Natural killer cell (primary cell): ENCODE data around the gene PTMA. TPM values are rescaled to one million over a fixed set of nuclear protein-coding genes. Genes with fewer than 3 reads are reported as not detected.
A peak's percentile ranks its signal among the peaks of the same experiment; 100 is the strongest.

Experiments
- ATAC-seq, 3 donors: fragments of 150-1000 bp in 2 of 3; fragments of 200-7000 bp in 1 of 3; cut with Tn5 transposase; 1 replicate in 1 of 3; 2 replicates in 2 of 3; pipeline ENCODE4 v1.10.0; 2021; ENCODE audit warnings: mild to moderate bottlenecking in 2 of 3, moderate library complexity in 2 of 3
- DNase-seq, 2 donors: peaks; one replicate each; pipeline versions ENCODE4 v3.0.0 to v3.0.0-alpha.2; 2013 to 2021; ENCODE audit warnings: mixed read lengths in 1 of 2
- H3K27ac ChIP-seq: one replicate; pipeline ENCODE4 v1.5.1; 2013; ENCODE audit warnings: mild to moderate bottlenecking, low read length
- H3K27me3 ChIP-seq: one replicate; pipeline ENCODE4 v1.6.1; 2013; ENCODE audit warnings: low read length; ENCODE audit not compliant: control insufficient read depth, insufficient read depth
- H3K36me3 ChIP-seq: one replicate; pipeline ENCODE4 v1.6.1; 2013; ENCODE audit warnings: low read length; ENCODE audit not compliant: control insufficient read depth, insufficient read depth
- H3K4me1 ChIP-seq: one replicate; pipeline ENCODE4 v1.6.1; 2013; ENCODE audit warnings: low read length; ENCODE audit not compliant: control insufficient read depth, insufficient read depth
- H3K4me3 ChIP-seq: one replicate; pipeline ENCODE4 v1.5.1; 2013; ENCODE audit warnings: low read length
- H3K9me3 ChIP-seq: one replicate; pipeline ENCODE4 v1.6.1; 2013; ENCODE audit warnings: low read length; ENCODE audit not compliant: control insufficient read depth, insufficient read depth
- H3K27ac Mint-ChIP-seq, 2 donors: one replicate each; pipeline ENCODE4 v1.8.0; 2022; ENCODE audit warnings: mild to moderate bottlenecking in 2 of 2, mixed read lengths in 2 of 2, moderate library complexity in 1 of 2
- H3K27me3 Mint-ChIP-seq, 2 donors: one replicate each; pipeline ENCODE4 v1.8.0; 2022; ENCODE audit warnings: low read depth in 2 of 2, mixed read lengths in 2 of 2
- H3K36me3 Mint-ChIP-seq: one replicate; pipeline ENCODE4 v1.8.0; 2022; ENCODE audit warnings: mixed read lengths
- H3K4me1 Mint-ChIP-seq, 2 donors: one replicate each; pipeline ENCODE4 v1.8.0; 2022; ENCODE audit warnings: mixed read lengths in 2 of 2
- H3K4me3 Mint-ChIP-seq: one replicate; pipeline ENCODE4 v1.8.0; 2022; ENCODE audit warnings: mild to moderate bottlenecking, moderate library complexity, mixed read lengths
- H3K9me3 Mint-ChIP-seq, 2 donors: one replicate each; pipeline ENCODE4 v1.8.0; 2022; ENCODE audit warnings: mixed read lengths in 2 of 2
- CTCF ChIP-seq: fragments of 200-600 bp; IDR thresholded peaks from one replicate; pipeline ENCODE4 v1.8.0; 2022; ENCODE audit warnings: antibody characterized with exemption
- WGBS: methylation state at CpG from one replicate; pipeline ENCODE4 v1.1.7; 2013; ENCODE audit warnings: missing lambda C conversion rate; ENCODE audit not compliant: insufficient coverage; 5-methylcytosine and 5-hydroxymethylcytosine counted together
- intact Hi-C: fragments of 100-400 bp; cut with micrococcal nuclease; formaldehyde crosslinking; loops from one replicate; pipeline ENCODE4 v1.14.2; 2022
- total RNA-seq, 4 donors: library from RNA; stranded (reverse); fragments of 120-200 nt in 1 of 4; gene quantifications; one replicate each; pipeline versions ENCODE4 v1.2.3 to v1.2.4, GENCODE V29; 2013 to 2022

PTMA gene
- total RNA-seq, 3 donors from 2014 or later (not counting 1 experiment from before 2014, with no cell fraction given) = 1,245 to 1,643 (median 1,314) TPM

DNA sequence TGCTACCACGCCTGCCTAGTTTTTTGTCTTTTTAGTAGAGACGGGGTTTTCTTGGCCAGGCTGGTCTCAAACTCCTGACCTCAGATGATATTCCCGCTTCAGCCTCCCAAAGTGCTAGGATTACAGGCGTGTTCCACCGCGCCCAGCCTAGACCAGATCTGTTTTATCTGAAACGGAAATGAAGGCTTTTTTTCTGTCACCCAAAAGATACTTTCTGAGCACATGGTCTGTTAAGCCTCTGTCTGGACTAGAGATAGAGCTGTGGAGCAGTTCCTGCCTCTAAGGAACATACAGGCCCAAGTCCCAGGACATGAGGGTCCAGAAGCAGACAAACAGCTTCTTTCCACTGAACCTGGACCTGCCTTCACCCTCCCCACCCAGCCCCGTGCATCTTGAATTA, 43.6 kb upstream of the PTMA start:
- H3K36me3 ChIP-seq = no peaks in the 10 kb centered on the region
- Mint-ChIP-seq H3K4me3 (no peak overlapping the region), H3K36me3 (no peaks in the 10 kb centered on the region), H3K9me3 (no peaks in the 10 kb centered on the region), H3K27ac (no peak overlapping the region), H3K4me1 (peaks cover 16 to 31% of the 10 kb centered on the region in 2 donors), H3K27me3 (no peaks in the 10 kb centered on the region)
- TF ChIP-seq CTCF = no peak
- peaks cover 64% of the 10 kb centered on the region for H3K4me1 ChIP-seq
- peaks cover 6% of the 10 kb centered on the region for H3K9me3 ChIP-seq
- H3K27ac ChIP-seq = peak overlapping the region; percentile 82
- intact Hi-C loops = loop anchor here (5.0 kb wide), 2 partner anchors 52 to 118 kb away; partner anchors contain the start of gene PDE6D
- WGBS = 89% methylated on average over 8 of the region's 8 CpGs
- DNase-seq (no peak), ATAC-seq (no peak)
- no peak overlapping the region for H3K4me3 ChIP-seq
- no peaks in the 10 kb centered on the region for H3K27me3 ChIP-seq

- no peak for DNase-seq
- H3K4me3 ChIP-seq = peak overlapping the region; percentile 26
- H3K9me3 ChIP-seq = peaks cover 6% of the 10 kb centered on the region
- peak overlapping the region; percentile 71 for H3K4me3 Mint-ChIP-seq
- peaks cover 69% of the 10 kb centered on the region for H3K4me1 ChIP-seq
- H3K36me3 Mint-ChIP-seq = no peaks in the 10 kb centered on the region
- no peaks in the 10 kb centered on the region for H3K36me3 ChIP-seq
- H3K4me1 Mint-ChIP-seq = peaks cover 16 to 31% of the 10 kb centered on the region in 2 donors
- intact Hi-C loops = loop anchor here (5.0 kb wide), 1 partner anchor 117 kb away; the partner anchor contains the start of gene PDE6D
- 65% methylated on average over 20 of the region's 20 CpGs for WGBS
- ATAC-seq = no peak
- no peaks in the 10 kb centered on the region for H3K9me3 Mint-ChIP-seq
- H3K27me3 ChIP-seq = no peaks in the 10 kb centered on the region
- TF ChIP-seq CTCF = no peak
- peak overlapping the region; percentile 79 to 88 for H3K27ac Mint-ChIP-seq
- H3K27me3 Mint-ChIP-seq = no peaks in the 10 kb centered on the region
- H3K27ac ChIP-seq = peak overlapping the region; percentile 82
Measured at GRCh38 chr2:231665245-231666170, 42.8 kb upstream of the PTMA start.

DNA sequence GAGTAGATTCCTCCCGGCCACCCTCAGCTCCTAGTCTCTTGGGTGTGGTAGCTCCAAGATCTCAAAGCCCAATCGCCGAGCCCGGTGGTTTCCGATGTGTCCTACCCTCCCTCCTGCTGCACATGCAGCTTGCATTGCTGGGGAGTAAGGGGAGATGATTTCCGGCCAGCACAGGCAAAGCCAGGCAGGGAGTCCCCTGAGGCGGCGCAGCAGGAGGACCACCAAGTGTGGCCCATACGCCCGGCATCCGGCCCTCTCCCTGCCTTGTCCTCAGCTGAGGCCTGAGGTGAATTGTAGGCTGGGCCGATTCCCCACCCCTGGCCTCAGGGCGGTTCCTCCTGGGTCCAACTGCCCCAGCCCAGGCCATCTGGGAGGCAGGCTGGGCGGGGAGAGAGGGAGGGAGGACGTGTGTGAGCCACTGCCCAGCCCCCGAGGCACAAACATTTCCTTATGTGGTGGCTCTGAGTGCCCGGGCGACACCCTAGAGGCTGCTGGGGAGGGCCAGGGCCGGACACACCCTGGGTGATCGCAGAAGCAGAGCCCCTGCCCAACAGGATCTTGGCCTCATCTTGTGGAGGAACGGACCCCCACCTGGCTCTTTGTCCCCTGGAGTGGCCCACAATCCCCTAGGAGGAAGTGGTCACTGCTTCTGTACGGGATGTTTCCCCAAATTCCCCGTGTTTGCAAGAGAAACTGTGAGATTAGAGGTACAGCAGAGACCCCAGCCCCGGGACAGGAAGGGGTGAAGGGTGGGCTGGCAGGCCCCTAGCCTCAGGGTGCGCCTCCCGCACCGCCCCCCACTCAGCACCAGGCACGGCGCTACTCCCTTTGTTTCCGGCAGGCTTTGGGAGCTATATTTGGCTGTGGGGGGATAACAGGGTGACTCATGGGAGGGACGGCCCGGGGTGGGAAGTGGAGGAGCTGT, 41.9 kb upstream of the PTMA start:
- no peak for TF ChIP-seq CTCF
- H3K4me3 Mint-ChIP-seq = peak overlapping the region; percentile 69
- intact Hi-C loops = loop anchor here (5.0 kb wide), 1 partner anchor 116 kb away; the partner anchor contains the start of gene PDE6D
- H3K4me1 Mint-ChIP-seq = peaks cover 16 to 31% of the 10 kb centered on the region in 2 donors
- 17% methylated on average over 32 of the region's 32 CpGs for WGBS
- Histone ChIP-seq H3K27ac (peak overlapping the region; percentile 82), H3K36me3 (no peaks in the 10 kb centered on the region), H3K9me3 (peaks cover 6% of the 10 kb centered on the region), H3K4me3 (peak overlapping the region; percentile 26), H3K27me3 (no peaks in the 10 kb centered on the region), H3K4me1 (peaks cover 69% of the 10 kb centered on the region)
- DNase-seq (peak in 1 of 2 donors; percentile 53), ATAC-seq (peak in 1 of 3 donors; percentile 25)
- no peaks in the 10 kb centered on the region for H3K27me3 Mint-ChIP-seq
- H3K36me3 Mint-ChIP-seq = no peaks in the 10 kb centered on the region
- H3K27ac Mint-ChIP-seq = peak overlapping the region; percentile 79 to 88
- H3K9me3 Mint-ChIP-seq = no peaks in the 10 kb centered on the region
